ENCODE data around the gene CD6.
"Not testable (repeated sequence)": the region's sequence is repeated elsewhere in the genome, so short reads cannot be mapped to it uniquely, and the experiment has no call there.

CD6 gene

DNA sequence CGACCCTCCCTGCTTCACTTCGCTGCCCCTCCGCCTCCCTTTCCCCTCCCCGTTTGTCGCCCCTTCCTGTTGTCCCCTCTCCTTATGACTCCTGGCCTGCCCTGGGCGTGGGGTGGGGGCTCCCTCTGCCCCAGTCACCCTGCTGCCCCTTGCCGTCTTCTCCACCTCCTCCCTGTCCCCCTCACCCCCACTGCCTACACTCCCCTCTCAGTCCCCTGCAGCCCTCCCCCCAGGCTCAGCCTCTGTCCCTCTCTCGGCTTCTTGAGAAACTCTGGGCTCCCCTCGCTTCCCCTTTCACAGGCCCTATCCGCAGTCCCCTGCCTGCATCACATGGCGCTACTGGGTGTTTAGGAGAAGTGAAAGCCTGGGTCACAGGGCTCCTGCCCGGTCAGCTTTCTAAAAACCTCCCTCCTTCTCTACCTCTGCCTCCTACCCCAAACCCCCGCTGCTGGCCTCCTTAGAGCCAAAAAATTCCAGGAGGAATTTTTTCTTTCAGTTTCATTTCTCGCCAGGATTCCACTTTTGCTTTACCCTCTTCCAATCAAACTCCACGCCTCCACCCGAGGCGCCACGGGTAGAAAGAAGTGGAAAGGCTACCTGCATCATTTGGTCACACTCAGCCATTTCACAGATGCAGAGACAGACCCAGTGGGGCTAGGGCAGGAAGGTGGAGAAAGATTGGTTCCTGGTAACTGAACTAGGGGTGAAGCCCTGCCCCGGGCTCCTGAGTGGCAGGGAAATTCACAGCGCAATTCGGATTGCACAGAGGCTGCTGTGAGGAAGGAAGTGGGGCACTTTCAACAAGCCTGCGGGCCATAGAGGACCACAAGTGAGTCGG lies 19.4 kb upstream of the CD6 start, which contains the start of gene SLC15A3:
Gene SLC15A3, minus strand, starts transcription at position 273 of the 838 bp plus-strand sequence. CDS start 625 bp downstream, outside the sequence.
- DNase-seq (ENCODE audit: low read depth): peak; percentile 31

DNA sequence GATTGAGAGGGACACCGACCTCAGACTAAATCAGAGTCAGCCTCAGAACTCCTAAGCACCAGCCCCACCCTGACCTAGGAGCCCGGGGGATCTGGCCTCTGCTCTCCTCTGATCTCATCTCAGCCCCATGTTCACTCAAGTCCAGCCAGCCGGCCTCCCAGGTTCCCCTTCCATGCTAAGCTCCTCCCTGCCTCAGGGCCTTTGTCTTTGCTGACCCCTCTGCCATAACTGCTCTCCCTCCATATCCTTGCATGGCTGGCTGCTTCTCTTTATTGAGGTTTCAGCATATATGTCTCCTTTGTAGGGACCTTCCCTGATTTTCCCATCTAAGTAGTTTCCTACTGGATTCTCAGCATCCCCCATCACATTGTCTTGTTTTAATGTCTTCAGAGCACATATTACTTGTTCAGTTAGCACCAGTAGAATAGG lies 18.7 kb upstream of the CD6 start:
- DNase-seq (ENCODE audit: low read depth): no peak

DNA sequence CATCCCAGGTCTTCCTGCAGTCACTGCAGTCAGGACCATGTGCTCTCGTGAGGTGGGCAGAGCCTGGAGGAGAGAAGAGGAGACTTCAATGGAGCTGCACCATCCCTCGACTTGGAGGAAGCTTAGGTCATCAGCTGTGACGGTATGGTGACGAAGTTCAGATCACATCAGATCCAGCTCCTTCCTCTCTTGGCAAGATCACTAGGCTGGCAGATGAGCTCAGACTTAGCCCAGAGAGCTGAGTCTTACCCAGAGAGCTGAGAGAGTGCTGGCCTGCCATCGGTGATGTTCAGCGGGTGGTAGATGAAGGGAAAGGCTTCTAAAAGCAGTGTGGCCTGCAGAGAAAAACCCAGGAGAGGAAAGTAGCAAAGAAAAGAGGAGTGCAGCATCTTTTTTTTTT lies 17.7 kb upstream of the CD6 start:
- no peak for DNase-seq (ENCODE audit: low read depth)

DNA sequence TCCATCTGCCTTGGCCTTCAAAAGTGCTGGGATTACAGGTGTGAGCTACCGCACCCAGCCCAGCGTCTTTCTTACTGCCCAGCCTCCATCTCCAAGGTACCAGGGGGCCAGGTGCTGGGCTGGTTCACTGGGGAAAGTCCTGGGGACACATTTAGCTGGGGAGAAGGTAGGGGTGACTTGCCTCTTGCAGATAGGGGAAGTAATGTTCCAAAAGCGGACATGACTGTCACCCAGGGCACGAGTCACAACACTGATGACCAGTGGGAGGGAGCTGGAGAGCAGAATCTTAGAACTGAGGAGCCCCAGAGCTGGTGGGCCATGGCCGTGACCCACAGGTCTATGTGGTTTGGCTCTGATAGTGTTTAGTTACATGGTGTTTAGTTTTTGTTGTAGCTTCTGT lies 17.1 kb upstream of the CD6 start:
- no peak for DNase-seq (ENCODE audit: low read depth)

DNA sequence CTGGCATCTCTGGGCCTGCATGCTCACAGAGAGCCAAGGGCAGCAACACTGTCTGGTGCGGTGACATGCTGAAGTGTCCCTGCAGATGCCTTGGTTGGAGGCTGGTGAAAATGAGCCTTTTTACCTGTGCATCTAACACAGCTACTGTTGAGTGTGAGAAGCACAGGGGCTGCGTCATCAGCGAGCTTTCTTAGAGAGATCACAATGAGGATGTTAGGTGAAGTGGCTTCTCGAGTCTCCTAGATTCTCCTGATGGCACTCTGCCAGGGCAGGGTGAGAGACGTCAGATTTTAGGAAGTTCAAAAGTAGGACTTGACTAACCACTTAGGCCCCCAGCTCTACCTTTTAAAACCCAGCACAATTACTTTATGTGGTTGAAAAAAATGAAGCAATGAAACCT lies 15.9 kb upstream of the CD6 start:
- DNase-seq (ENCODE audit: low read depth): no peak

DNA sequence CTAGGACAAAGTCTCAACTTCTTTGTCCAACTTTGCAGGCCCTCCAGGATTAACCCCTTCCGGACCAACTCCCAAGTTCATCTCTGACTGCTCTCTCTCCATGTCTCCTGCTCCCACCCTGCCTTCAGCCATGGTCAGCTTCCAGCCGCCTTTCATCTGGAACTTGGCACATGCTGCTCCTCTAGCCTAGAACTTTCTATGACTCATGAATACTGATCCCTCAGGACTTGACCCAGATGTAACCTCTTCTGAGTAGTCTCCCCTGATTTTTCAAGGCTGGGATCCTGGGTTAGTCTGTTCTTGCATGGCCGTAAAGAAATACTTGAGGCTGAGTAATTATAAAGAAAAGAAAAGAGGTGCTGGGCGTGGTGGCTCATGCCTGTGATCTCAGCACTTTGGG lies 14.3 kb upstream of the CD6 start:
- peak; percentile 42 for DNase-seq (ENCODE audit: low read depth)

DNA sequence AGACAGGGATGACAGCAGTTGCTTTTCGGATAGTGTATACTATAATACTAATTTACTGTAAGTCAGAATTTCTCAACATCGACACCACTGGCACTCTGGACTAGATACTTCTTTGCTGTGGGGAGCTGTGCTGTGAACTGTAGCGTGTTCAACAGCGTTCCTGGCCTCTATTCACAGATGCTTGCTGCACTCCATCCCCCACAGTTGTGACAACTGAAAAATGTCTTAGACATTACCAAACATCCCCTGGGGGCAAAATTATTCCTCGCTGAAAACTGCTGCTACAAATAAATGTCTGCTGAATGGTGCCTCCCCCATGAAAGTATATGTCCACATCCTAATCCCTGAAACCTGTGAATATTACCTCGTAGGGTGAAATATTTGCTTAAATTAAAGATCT lies 12.0 kb upstream of the CD6 start:
- no peak for DNase-seq (ENCODE audit: low read depth)

DNA sequence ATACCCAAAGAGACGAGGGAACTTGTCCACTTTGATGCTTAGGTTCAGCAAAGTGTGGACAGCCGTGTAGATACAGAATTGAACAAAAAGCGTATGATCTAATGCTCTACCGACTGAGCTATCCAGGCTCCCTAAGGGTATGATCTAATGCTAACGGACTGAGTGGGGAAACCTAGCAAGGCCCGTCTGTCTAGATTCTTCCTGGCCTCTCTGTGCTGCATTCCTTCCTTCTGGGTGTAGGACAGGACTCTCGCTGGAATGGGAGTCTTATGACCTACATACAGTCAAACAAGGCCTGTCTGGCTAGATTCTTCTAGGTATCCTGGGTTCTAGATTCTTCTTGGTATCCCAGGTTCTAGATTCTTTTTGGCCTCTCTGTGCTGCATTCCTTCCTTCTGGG lies 11.1 kb upstream of the CD6 start:
- DNase-seq (ENCODE audit: low read depth): no peak

DNA sequence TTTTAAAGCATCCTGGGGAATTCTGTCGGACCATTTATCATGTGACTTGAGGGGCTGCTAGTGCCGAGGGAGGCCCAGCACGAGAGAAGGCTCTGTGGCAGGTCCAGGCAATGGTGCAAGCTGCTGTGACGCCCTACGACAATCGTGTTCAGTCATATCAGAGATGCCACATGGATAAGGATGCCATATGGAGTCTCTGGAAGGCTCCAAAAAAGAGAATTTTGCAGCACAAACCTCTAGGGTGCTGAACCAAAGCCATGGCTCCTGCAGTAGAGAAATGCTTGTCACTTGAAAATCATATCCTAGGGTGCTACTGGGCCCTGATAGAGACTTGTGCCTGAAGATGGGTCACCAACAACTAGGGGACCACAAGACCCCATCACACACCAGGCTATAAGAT lies 6.7 kb upstream of the CD6 start:
- DNase-seq (ENCODE audit: low read depth): no peak

DNA sequence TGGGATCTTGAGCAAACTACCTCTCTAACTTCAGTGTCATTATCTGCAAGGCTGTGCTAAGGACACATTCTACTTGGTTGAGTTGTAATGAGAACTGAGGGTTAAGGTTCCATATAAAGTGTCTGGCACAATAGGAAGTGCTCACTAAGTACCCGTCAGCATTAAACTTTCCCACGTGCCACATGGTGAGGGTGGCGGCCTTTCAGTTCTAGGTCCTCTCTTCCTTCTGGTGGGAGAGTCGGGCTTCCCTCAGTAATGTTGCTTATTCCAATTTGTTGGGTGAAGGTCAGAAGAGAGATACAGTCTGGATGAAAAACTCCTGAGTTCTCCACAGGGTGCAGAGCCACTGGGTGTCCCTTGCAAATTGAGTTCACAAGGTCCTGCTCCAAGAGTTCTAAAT lies 4.6 kb upstream of the CD6 start:
- no peak for DNase-seq (ENCODE audit: low read depth)

DNA sequence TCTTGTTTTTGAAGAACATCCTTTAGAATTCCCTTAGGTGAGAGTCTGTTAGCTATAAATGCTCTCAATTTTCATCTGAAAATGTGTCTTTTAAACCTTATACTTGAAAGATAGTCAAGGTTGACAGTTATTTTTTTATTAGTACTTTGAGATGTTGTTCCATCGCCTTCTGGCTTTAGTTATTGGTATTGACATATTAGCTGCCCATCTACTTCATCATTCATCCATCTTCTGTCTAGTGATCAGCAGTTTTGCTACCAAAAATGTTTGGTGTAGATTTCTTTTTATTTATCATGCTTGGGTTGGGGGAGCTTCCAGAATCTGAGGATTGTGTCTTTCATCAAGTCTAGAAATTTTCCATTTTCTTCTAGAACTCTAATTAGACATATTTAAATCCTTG lies 3.3 kb upstream of the CD6 start:
- no peak for DNase-seq (ENCODE audit: low read depth)

DNA sequence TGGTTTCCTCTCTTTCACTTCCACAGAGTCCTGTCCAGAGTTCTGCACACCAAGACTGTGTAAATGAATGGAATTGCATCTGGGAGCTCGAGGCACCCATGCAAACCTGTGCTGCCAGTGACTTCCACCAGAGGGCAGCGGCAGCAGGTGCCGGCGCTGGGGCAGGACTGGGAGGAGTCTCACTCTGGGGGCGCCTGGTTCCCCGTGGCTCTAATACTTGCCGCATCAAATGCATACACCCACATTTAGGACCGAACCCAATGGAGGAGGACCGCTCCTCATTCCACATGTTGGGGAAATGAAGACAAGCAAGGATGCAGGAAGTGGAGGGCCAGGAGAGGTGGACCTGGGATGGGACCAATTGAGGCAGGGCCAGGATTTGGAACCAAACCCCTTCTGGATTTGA lies 1.1 kb upstream of the CD6 start:
- DNase-seq (ENCODE audit: low read depth): no peak

DNA sequence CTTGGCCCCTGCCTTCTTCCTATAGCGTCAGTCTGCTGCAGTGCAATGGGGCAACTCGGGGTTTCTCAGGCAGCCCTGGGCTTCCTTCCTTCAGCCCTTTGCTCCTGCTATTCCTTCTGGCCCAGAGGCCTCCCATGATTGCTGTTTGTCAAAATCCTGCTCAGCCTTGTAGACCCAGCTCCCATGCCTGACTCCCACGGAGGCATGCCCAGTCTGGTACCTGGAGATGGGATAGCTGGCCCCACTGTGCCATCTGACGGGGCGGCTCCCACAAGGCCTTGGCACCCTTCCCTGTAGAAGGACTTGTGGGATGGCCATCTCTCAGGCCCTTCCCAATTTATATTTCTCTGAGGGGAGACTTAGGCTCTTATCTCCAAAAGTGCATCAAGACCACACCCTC lies 590 bp upstream of the CD6 start:
- DNase-seq (ENCODE audit: low read depth): no peak

DNA sequence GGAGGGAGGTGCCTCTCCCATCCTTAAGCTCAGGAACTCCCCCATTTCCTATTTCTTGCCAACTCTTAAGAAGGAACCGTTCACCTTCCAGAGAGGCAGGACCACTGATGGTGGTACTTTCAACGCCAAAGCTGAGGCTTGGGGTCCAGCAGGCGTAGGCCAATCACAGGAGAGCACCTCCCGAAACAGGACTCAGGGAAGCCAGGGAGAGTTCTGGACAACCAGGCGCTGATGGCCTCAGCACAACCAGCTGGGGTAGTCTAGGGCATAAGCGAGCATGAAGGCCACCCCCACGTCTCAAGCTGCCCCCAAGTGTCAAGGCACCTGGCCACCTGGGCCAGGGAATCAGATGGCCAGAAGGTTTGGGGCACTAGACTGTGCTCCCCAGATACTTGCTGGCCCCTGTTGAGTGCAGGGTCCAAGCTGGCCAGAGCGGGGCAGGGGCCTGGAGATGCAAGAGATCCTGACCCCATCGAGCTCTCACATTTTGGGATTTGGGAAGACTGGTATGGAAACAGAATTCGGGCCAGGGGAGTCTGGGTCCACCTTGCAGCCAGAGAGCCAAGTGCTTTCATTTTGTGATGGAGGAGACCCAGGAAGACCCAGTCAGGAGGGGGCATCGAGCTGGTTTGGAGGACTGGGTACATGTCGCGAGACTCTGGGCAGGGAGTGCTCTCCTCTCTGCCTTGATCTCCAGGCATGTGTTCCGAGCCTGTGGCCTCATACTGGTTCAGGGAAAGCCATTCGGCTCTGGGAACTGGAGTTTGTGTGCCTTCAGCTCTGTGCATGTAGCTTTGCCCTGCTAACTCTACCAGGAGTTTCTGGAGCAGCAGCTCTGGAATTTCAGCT lies 926 bp downstream of the CD6 start:
- no peak for DNase-seq (ENCODE audit: low read depth)

DNA sequence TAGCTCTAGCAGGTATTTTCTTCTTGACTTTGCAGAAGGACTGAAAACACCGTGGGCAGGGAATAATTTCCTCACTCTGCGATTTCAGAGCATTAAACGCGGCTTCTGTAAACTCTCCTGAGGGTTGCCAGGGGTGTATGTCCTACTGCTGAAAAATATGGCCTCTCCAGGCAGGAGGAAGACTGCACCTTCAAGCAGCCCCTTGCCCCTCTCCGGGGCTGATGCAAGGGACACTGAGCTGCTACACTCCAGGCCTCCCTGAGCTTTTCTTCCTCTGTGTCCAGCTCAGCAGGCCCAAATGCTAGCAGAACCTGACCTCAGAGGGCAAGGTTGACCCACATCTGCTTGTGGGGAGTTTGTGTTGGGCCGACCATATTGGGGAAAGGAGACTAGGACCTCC lies 2.2 kb downstream of the CD6 start:
- no peak for DNase-seq (ENCODE audit: low read depth)

DNA sequence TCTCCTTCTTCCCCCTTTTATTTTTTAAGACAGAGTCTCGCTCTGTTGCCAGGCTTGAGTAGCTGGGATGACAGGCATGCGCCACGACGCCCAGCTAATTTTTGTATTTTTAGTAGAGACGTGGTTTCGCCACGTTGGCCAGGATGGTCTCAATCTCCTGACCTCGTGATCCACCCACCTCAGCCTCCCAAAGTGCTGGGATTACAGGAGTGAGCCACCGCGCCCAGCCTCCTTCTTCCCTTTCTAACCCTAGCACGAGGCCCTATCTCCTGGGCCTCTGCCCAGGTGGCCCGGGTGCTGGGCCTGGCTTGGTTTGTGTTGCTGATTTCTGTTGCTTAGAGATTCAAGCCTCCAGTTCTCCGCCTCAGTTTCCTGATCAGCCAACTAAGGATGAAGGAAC lies 2.8 kb downstream of the CD6 start:
- DNase-seq (ENCODE audit: low read depth): not testable (repeated sequence)

DNA sequence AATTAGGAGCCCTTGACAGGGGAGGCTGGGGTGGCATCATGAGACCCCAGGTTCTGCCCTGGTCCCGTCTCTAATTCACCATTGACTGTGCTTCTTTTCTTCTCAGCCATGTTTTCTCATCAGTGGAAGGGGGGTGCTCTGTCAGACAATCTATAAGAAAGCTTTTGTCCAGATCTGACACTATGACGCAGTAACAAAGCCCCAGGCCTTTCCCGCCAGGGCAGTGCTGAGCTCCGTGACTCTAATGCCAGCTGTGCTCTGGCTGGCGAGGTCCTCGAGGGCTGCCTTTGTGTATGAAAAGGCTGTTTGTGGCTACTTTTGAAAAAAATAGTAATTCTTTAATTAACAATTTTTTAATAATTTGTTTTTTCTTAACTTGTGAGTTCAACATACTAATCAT lies 3.2 kb downstream of the CD6 start:
- no peak for DNase-seq (ENCODE audit: low read depth)

DNA sequence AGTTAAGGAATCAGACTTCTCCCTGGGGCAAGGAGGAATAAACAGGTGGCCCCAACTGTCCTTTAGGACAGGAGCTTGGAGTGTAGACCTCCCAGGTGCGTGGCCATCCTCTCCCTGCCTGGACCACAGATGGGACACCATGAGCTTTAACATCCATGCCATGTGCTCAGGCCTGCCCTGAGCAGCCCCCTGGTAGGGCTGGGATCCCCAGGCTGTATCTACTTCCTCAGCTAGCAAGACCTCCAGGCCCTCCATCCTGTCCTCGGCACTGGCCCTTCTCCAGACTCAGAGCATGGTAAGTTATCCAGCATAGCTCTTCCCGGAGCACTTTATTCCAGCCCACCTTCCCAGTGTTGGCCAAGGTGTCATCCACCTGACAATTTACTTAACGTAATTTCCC lies 5.7 kb downstream of the CD6 start:
- DNase-seq (ENCODE audit: low read depth): no peak

DNA sequence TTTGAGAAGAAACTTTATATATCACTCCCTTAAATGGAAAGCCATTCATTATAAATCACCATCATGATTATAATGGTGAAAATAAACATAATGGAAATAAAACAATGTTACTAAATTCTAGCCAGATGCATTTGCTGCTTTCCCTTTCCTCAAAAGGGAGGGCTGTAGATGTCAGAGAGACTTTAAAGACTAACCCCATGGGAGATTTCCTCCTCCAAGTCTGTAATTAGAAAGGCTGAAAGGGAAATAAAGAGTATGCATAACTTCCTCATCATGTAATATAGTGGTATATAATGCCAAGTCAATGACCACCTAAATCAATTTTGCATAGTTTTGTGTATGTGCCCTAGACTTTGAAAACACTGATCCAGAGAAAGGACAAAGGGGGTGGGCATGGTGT lies 6.4 kb downstream of the CD6 start:
- DNase-seq (ENCODE audit: low read depth): no peak

DNA sequence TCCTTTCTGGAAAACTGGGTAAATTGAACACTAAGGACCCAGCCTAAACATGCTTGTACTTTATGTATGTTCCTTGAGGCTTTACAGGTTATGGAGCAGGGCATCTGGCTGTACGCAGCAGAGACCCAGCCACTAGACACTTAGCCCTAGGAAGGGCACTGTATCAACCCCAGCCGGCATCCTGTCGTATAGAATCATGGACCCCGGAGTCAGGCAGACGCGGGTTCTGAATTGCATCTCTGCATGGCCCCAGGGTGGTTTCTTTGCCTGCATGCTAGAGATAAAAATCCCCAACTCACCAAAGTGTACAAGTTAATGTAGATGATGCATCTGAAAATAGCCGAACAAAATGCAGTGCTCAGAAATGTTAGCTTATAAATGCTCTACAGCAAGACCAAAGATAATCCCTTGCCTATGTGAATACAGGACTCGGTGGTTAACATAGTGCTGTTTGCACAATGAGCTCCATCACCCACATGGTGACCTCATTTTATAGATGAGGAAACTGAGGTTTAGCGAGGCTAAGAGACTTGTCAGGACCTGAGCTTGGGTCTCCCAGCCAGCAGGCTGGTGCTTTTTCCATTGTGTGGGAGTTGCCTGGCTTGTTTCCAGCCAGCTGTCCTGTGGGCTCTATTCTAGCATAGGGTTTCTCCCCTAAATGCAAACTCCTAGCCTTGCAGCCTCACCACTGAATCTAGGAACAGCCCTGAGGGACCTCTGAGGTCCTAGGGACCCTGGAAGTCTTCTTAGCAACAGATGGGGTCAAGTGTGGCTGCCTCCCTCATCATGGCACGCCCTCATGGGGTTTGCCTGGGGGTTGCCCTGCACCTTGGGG lies 7.3 kb downstream of the CD6 start:
- DNase-seq (ENCODE audit: low read depth): no peak

DNA sequence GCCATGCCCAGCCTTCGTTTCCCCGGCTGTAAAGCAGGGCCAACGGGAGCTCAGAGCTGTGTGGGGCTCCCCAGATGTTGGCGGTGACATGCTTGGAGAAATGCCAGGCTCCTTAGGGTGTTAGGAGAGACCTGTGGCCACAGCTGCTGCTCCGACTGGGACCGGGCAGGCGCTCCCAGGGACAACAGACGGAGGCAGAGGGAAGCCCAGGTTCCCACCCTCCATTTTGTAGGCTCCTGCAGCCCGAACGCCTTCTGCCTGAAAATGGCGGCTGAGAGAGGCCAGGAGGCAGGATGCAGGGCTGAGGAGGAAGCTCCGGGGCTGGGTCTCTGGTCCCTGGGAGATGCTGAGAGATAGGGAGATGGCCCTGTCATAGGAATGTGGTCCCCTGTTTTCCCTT lies 10.0 kb downstream of the CD6 start:
- DNase-seq (ENCODE audit: low read depth): no peak

DNA sequence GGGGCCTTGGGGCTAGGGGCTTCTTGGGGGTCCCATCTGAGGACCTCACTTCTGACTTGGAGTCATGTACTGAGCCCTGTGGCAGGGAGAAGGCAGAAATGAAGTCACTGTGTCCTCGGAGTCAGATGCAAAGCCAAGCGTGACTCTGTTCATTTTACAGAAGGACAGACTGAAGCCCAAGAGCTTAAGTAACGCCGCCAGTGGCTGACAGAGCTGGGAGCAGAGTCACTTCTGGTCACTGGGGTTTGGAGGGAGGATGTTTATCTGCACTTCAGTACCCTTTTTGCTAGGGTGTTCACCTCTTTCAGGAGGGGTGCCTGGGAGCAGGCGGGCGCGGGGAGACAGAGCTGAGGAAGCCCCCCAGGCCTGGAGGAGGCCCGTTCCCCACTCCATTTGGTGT lies 10.7 kb downstream of the CD6 start:
- no peak for DNase-seq (ENCODE audit: low read depth)
